SIG-M5 treated with dmso at 0.1 percent for 504 hours (cell line): Measurements from ENCODE around the gene SSPN.
"Not testable (repeated sequence)": the region's sequence is repeated elsewhere in the genome, so short reads cannot be mapped to it uniquely, and the experiment has no call there.

Source experiments
- DNase-seq: peaks from one replicate; lab custom pipeline; 2025; ENCODE audit not compliant: unreplicated experiment; lab: John Stamatoyannopoulos, UW

Gene SSPN

GRCh38 chr12:26227361-26227745, 32.0 kb downstream of the SSPN start:
- DNase-seq, result no peak

GRCh38 chr12:26229910-26230309, 34.5 kb downstream of the SSPN start:
- no peak for DNase-seq

- DNase-seq, result no peak
Observed at GRCh38 chr12:26231470-26231869, 36.1 kb downstream of the SSPN start.

- no peak for DNase-seq
Observed at GRCh38 chr12:26231921-26232320, 36.5 kb downstream of the SSPN start.

GRCh38 chr12:26233631-26234030, 38.3 kb downstream of the SSPN start:
- no peak for DNase-seq

GRCh38 chr12:26235465-26235864, 40.1 kb downstream of the SSPN start:
- DNase-seq, result not testable (repeated sequence)

- DNase-seq, result no peak
Observed at GRCh38 chr12:26238341-26239121, 43.2 kb downstream of the SSPN start.

GRCh38 chr12:26239122-26239851, 43.9 kb downstream of the SSPN start:
- DNase-seq, result peak; percentile 40

GRCh38 chr12:26239852-26240815, 44.8 kb downstream of the SSPN start:
- DNase-seq, result no peak

GRCh38 chr12:26241080-26241479, 45.7 kb downstream of the SSPN start:
- DNase-seq, result no peak

- no peak for DNase-seq
Observed at GRCh38 chr12:26242683-26243082, 47.3 kb downstream of the SSPN start.

GRCh38 chr12:26244503-26244902, 49.1 kb downstream of the SSPN start:
- DNase-seq, result peak; percentile 73

- peak; percentile 40 for DNase-seq
Observed at GRCh38 chr12:26245175-26245942, 50.0 kb downstream of the SSPN start.

GRCh38 chr12:26246483-26247164, 51.3 kb downstream of the SSPN start:
- peak; percentile 30 for DNase-seq

GRCh38 chr12:26247873-26248272, 52.5 kb downstream of the SSPN start:
- DNase-seq, result peak; percentile 58

- no peak for DNase-seq
Observed at GRCh38 chr12:26250801-26251200, 55.4 kb downstream of the SSPN start.

GRCh38 chr12:26251600-26251999, 56.2 kb downstream of the SSPN start:
- no peak for DNase-seq

- no peak for DNase-seq
Observed at GRCh38 chr12:26252946-26253345, 57.6 kb downstream of the SSPN start.

- DNase-seq, result no peak
Observed at GRCh38 chr12:26255893-26256645, 60.7 kb downstream of the SSPN start.
